ENCODE results near the gene VWC2L. TPM values are rescaled to one million over a fixed set of nuclear protein-coding genes. Genes with fewer than 3 reads are reported as not detected.

Gene VWC2L
- total and polyA plus RNA-seq, 10 of the 15 experiments (the other 5 are each of a cell fraction or from before 2014, with no cell fraction given): not detected

DNA sequence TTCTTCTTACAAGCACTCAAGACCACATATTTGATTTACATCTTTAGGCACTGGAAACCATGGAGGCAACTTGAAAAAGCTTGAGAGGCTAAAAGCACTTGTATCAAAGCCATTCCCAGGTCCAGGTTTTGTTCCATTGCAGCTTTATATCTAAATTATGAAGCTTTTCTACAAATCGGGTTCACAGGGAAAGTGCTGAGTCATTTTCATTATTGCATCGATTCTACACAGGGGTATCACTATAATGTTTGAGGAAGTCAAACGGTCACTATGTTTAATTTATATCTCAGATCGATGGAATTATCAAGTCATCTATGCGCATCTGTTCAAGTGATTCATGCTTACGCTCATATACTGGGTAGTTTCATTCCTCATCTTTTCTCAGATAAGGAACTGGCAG, 118.7 kb downstream of the VWC2L start:
- H3K27ac ChIP-seq (ENCODE audit: control insufficient read depth, insufficient read depth): no peak overlapping the region
- ChIA-PET SMC1A (ENCODE audit: uncharacterized antibody, unreplicated experiment) (no interaction called here), POLR2A (no interaction called here), CTCF (interaction anchor here (1.8 kb wide), 1 partner anchor 12 kb away, joined by 5 read pairs; no protein-coding TSS in a partner anchor), RAD21 (ENCODE audit: unreplicated experiment) (no interaction called here)
- H3K9ac ChIP-seq (ENCODE audit: control insufficient read depth, insufficient read depth, low read length): no peak overlapping the region
- no peak overlapping the region for H2AFZ ChIP-seq (ENCODE audit: control insufficient read depth, low read depth, low read length)
- H4K20me1 ChIP-seq (ENCODE audit: control insufficient read depth, insufficient read depth): no peaks in the 10 kb centered on the region
- WGBS (ENCODE audit: insufficient coverage, insufficient replicate concordance, low lambda C conversion rate, missing lambda C conversion rate): 32% methylated on average over 6 of the region's 6 CpGs
- H3K27me3 ChIP-seq (replicated peaks in 1 of 2; ENCODE audit: control insufficient read depth in 2 of 2, insufficient read depth in 2 of 2, low read length in 1 of 2): no peaks in the 10 kb centered on the region
- in situ Hi-C loops (cut with MboI): no loop called here
- no peaks in the 10 kb centered on the region for H3K9me3 ChIP-seq (replicated peaks; ENCODE audit: control insufficient read depth, insufficient read depth, low read length)
- ATAC-seq: no peak
- no peak overlapping the region for H3K4me2 ChIP-seq (ENCODE audit: control insufficient read depth, insufficient read depth)
- intact Hi-C loops (cut with micrococcal nuclease; ENCODE audit: unreplicated experiment): no loop called here
- no peaks in the 10 kb centered on the region for H3K36me3 ChIP-seq (ENCODE audit: control insufficient read depth in 2 of 2, insufficient read depth in 2 of 2, low read length in 1 of 2)
- H3K4me3 ChIP-seq: no peak overlapping the region
- FAIRE-seq: no peak
- no peaks in the 10 kb centered on the region for H3K4me1 ChIP-seq (ENCODE audit: control insufficient read depth, insufficient read depth, low read length)
- BruUV-seq (replicated peaks): no TSS peak
- DNase-seq (ENCODE audit: low read depth, low spot score): no peak
- H3K79me2 ChIP-seq (ENCODE audit: control insufficient read depth, insufficient read depth, low read length): no peaks in the 10 kb centered on the region
- TF ChIP-seq RBBP5 (conservative IDR thresholded peaks at IDR 0.05) (no peak), ASH2L (IDR thresholded peaks at IDR 0.05; ENCODE audit: borderline replicate concordance, low read depth) (no peak), HDGF (IDR thresholded peaks at IDR 0.05) (no peak), SPI1 (IDR thresholded peaks at IDR 0.05; ENCODE audit: borderline replicate concordance, insufficient read depth, low read depth, low read length) (no peak), CBX3 (IDR thresholded peaks at IDR 0.05; ENCODE audit: borderline replicate concordance, low read depth) (no peak), NR2F1 (conservative IDR thresholded peaks at IDR 0.05) (no peak), ELK1 (IDR thresholded peaks at IDR 0.05; ENCODE audit: low read depth, low read length) (no peak), NRF1 (conservative IDR thresholded peaks at IDR 0.05; ENCODE audit: low read depth, low read length) (no peak), TBL1XR1 (IDR thresholded peaks at IDR 0.05; ENCODE audit: low read depth, low read length) (no peak), NFYB (IDR thresholded peaks at IDR 0.05; ENCODE audit: insufficient read depth, low read depth, low read length) (no peak), ZZZ3 (IDR thresholded peaks at IDR 0.05; ENCODE audit: control insufficient read depth, insufficient read length, low read depth) (no peak), SMAD1 (IDR thresholded peaks at IDR 0.05; ENCODE audit: low read depth, partially characterized antibody) (no peak), CEBPB (IDR thresholded peaks at IDR 0.05; ENCODE audit: borderline replicate concordance in 1 of 2, low read depth in 2 of 2, low read length in 2 of 2) (no peak), ATF2 (IDR thresholded peaks at IDR 0.05; ENCODE audit: low read length) (no peak), PAX5 (IDR thresholded peaks at IDR 0.05; ENCODE audit: borderline replicate concordance, low read depth, low read length) (no peak), CREB1 (IDR thresholded peaks at IDR 0.05; ENCODE audit: low read depth) (no peak)
- TF ChIP-seq, protein P1, sequence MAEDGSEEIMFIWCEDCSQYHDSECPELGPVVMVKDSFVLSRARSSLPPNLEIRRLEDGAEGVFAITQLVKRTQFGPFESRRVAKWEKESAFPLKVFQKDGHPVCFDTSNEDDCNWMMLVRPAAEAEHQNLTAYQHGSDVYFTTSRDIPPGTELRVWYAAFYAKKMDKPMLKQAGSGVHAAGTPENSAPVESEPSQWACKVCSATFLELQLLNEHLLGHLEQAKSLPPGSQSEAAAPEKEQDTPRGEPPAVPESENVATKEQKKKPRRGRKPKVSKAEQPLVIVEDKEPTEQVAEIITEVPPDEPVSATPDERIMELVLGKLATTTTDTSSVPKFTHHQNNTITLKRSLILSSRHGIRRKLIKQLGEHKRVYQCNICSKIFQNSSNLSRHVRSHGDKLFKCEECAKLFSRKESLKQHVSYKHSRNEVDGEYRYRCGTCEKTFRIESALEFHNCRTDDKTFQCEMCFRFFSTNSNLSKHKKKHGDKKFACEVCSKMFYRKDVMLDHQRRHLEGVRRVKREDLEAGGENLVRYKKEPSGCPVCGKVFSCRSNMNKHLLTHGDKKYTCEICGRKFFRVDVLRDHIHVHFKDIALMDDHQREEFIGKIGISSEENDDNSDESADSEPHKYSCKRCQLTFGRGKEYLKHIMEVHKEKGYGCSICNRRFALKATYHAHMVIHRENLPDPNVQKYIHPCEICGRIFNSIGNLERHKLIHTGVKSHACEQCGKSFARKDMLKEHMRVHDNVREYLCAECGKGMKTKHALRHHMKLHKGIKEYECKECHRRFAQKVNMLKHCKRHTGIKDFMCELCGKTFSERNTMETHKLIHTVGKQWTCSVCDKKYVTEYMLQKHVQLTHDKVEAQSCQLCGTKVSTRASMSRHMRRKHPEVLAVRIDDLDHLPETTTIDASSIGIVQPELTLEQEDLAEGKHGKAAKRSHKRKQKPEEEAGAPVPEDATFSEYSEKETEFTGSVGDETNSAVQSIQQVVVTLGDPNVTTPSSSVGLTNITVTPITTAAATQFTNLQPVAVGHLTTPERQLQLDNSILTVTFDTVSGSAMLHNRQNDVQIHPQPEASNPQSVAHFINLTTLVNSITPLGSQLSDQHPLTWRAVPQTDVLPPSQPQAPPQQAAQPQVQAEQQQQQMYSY (CRISPR knock-in tag; IDR thresholded peaks at IDR 0.05): no peak
- TF ChIP-seq, protein P2, sequence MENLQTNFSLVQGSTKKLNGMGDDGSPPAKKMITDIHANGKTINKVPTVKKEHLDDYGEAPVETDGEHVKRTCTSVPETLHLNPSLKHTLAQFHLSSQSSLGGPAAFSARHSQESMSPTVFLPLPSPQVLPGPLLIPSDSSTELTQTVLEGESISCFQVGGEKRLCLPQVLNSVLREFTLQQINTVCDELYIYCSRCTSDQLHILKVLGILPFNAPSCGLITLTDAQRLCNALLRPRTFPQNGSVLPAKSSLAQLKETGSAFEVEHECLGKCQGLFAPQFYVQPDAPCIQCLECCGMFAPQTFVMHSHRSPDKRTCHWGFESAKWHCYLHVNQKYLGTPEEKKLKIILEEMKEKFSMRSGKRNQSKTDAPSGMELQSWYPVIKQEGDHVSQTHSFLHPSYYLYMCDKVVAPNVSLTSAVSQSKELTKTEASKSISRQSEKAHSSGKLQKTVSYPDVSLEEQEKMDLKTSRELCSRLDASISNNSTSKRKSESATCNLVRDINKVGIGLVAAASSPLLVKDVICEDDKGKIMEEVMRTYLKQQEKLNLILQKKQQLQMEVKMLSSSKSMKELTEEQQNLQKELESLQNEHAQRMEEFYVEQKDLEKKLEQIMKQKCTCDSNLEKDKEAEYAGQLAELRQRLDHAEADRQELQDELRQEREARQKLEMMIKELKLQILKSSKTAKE (IDR thresholded peaks at IDR 0.05; ENCODE audit: low read depth, poor library complexity, severe bottlenecking): no peak
